GM12872 (cell line): ENCODE measurements around the gene SHKBP1.

Source experiments
- CTCF ChIP-seq: IDR thresholded peaks from 3 replicates; pipeline ENCODE4 v1.5.1; 2011; ENCODE audit warnings: low read depth, mild to moderate bottlenecking, low read length, moderate library complexity; ENCODE audit not compliant: insufficient read depth

The SHKBP1 gene

GRCh38 chr19:40585241-40585981 is 8.7 kb downstream of the SHKBP1 start:
- no peak for TF ChIP-seq CTCF

DNA sequence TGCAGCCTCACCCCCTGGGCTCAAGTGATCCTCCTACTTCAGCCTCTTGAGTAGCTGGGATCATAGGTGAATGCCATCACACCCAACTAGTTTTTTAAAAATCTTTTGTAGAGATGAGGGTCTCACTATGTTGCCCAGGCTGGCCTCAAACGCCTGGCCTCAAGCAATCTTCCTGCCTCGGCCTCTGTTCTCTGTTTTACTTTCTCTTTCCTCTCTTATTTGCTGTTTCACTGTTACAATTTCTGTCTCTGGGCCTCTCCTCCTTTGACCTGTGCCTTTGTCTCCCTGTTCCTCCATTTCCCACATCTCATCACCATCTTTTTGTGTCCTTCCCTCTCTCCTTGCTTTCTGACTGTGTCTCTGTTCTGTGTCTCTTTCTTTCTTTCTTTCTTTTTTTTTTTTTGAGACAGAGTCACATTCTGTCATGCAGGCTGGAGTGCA is 9.3 kb downstream of the SHKBP1 start:
- TF ChIP-seq CTCF, result no peak

DNA sequence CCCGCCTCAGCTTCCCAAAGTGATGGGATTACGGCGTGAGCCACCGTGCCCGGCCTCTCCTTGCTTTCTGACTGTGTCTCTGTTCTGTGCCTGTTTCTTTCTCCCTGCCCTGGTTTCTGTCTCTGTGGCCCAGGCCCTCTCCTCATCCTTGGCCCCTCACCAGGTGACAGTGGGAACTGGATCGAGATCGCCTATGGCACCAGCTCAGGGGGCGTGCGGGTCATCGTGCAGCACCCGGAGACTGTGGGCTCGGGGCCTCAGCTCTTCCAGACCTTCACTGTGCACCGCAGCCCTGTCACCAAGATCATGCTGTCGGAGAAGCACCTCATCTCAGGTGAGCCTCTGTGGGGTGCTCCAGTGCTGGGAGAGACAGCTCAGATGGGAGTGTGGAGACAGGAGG is 9.9 kb downstream of the SHKBP1 start:
- TF ChIP-seq CTCF, result no peak

DNA sequence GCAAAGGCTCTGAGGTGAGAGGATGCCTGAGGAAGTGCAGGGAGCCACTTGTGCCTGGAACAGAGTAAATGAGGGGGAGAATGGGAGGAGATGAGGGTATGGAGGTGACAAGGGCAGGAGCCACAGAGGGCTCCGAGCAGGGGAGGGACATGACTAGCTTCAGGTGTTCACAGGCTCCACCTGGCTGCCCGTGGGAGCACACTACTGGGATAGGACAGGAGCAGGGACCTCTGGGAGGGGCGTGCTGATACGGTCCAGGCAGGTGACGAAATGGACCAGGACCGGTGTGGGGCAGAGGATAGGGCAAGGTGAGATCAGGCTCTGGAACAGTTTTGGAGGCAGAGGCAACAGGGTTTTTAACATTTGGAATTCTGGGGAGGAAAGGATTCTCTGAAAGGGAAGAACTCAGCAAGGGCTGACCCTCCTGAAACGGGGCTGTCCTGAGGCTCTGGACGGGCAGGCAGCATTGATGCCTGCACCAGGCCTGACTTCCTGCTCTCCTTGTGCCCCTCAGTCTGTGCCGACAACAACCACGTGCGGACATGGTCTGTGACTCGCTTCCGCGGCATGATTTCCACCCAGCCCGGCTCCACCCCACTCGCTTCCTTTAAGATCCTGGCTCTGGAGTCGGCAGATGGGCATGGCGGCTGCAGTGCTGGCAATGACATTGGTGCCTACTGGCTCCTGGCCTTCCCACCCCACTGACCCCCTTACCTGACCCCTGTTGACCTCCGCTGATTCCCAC is 11.6 kb downstream of the SHKBP1 start:
- TF ChIP-seq CTCF, result no peak

GRCh38 chr19:40588926-40589569 is 12.4 kb downstream of the SHKBP1 start:
- TF ChIP-seq CTCF, result no peak

DNA sequence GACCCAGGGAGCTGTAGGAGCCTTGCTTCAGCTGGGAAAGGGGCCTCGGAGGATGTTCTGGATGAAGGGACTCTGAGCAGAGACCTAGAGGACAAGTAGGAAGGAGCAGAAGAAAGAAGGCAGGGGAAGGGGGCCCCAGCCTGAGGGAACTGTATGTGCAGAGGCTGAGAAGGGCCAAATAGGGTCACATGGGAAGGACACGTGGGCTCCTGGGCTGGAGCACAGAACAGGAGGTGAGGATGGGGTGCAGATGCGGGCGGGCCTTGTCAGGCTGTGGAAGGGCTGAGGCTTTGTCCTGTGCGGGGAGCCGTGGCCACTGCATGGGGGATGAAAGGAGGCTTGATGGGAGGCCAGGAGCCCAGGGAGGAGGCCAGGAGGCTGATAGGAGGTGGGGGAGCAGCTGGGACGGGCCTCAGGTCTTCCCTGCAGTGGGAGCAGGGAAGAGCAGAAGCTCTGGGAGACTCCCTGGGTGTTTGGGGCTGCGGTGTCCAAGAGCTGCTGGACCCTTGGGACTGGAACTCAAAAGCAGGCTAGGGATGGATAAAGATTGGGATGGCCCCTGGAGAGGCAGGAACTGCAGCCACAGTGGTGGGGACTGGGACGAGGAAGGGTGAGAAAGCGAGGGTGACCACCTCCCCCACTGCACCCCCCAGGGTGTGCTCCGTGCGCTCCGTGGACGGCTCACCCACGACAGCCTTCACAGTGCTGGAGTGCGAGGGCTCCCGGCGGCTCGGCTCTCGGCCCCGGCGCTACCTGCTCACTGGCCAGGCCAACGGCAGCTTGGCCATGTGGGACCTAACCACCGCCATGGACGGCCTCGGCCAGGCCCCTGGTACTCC is 13.1 kb downstream of the SHKBP1 start:
- TF ChIP-seq CTCF, result no peak
